NCI-H1105 treated with DMSO at 0.1 percent for 48 hours (cell line): ENCODE data around the gene PITX1.

Source experiments
- DNase-seq: peaks from one replicate; lab custom pipeline; 2025; lab: John Stamatoyannopoulos, UW

The PITX1 gene

GRCh38 chr5:135028791-135029476, 5.1 kb downstream of the PITX1 start:
- no peak for DNase-seq

GRCh38 chr5:135027697-135028615, 6.1 kb downstream of the PITX1 start:
- DNase-seq, result no peak

- no peak for DNase-seq
These were observed 6.7 kb downstream of the PITX1 start for GRCh38 chr5:135027266-135027696.

GRCh38 chr5:135026645-135027265, 7.3 kb downstream of the PITX1 start:
- no peak for DNase-seq

DNA sequence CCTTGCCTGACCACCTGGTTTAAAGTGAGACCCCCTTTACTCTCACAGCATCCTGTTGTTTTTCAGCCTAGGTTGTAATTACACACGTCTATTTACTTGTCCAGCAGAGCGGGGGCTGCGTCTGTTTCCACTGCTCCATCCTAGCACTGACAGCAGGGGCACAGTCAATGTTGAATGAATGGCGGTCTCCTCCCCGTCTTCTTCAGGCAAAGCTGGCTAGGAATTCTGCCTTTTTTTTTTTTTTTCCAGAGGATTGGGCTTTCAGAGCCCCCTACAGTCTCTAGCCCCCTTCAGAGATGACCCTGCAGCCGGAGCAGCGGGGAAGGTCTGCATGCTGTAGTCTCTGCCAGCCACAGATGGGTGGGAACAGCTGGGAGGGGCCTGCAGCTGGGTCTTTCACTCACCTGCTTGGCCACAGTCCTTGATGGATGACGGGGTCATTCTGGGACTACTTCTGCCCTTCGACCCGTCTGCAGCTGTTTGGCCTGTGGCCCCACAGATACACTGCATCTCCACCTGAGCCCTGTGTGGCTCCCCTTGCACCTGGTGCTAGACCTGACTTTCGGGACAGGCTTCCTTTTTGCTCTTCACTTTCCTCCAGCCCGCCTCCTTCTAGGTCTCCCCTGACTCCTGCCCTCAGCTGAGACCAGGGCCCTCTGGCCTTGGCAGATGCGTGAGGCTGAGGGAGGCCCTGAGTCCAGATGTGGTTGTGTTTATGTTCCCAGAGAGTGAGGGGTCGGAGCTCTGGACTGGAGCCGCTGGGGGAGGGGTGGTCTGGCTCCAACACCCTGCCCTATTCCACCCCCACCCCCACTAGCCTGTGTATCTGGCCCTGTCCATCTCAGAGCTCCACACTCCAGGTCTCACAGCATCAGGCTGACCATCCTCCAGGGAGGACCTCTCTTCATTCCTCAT, 8.0 kb downstream of the PITX1 start:
- DNase-seq, result no peak

DNA sequence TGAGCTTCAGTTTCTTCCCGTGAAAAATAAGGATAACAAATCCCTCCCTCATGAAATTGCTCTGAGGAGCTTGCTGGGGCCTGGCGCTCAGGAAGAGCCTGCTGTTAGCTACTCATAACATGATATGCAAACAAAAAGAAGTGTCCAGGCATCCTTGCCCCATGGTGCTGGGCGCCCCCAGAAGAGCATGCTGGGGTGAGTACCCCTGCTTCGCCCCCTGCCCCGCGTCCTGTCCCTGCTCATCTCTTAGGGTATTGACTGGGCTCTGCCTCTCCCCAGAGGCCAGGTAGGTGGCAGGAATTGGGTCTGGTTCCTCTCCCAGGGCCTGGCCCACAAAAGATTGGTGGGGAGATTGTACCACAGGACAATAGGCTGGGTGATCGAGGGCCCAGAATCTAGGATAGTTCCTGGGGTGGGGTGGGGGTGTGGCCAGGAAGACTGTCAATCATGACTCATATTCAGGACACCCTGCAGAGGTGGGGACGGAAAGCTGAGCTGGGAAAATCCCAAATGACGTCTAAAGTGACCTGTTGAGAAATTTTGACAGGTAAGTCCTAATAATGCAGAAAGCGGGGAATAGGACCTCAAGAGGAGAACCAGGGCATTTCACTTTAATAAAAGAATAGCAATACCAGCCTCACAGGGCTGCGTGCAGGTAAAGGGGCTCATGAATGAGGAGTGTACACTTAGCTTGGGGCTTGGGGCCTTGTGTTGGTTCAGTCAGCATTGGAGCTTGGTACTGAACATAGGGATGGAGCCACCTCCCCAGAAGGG, 8.9 kb downstream of the PITX1 start:
- DNase-seq, result no peak

DNA sequence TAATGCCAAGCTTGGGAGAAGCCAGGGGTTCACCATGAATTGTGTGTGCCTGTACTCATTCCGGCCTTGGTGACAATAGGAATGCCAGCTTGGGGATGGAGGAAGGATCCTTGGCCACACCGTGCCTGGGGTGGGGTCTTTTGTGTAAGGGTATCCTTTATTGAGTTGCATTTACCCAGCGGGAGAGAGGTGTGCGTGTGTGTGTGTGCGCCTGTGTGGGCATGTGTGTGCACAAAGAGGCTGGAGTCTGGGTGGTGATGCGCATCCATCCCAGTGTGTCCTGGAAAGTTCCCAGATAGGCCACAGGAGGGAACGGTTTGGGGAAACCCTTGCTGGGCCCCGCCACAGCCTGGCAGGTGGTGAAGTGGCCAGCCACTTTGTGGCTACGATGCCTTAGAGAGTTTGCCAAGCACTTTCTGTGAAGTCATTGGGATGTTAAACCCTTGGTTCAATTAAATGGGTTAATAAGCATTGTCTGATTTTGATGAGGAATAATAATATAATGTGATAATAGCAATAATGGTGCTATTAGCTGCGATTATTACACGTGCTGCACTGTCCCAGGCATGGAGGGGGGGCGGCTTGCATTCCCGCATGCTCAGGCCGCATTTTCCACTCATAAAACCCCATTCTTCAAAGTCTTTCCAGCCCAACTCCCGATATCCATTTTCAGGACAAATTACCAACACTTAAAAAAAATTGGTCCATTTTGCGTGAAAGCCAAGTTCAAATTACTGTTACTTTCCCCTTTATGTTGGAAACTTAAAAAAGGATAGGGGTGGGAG, 13.7 kb downstream of the PITX1 start:
- DNase-seq, result no peak

GRCh38 chr5:135019314-135019713, 14.7 kb downstream of the PITX1 start:
- DNase-seq, result no peak

- no peak for DNase-seq
These were observed 15.6 kb downstream of the PITX1 start for GRCh38 chr5:135018457-135018856.

- DNase-seq, result no peak
These were observed 17.2 kb downstream of the PITX1 start for GRCh38 chr5:135016861-135017290.

- no peak for DNase-seq
These were observed 18.1 kb downstream of the PITX1 start for GRCh38 chr5:135015942-135016341.

- no peak for DNase-seq
These were observed 20.0 kb downstream of the PITX1 start for GRCh38 chr5:135013947-135014570.

- no peak for DNase-seq
These were observed 20.6 kb downstream of the PITX1 start for GRCh38 chr5:135013445-135013844.

GRCh38 chr5:135012951-135013391, 21.1 kb downstream of the PITX1 start:
- DNase-seq, result no peak

DNA sequence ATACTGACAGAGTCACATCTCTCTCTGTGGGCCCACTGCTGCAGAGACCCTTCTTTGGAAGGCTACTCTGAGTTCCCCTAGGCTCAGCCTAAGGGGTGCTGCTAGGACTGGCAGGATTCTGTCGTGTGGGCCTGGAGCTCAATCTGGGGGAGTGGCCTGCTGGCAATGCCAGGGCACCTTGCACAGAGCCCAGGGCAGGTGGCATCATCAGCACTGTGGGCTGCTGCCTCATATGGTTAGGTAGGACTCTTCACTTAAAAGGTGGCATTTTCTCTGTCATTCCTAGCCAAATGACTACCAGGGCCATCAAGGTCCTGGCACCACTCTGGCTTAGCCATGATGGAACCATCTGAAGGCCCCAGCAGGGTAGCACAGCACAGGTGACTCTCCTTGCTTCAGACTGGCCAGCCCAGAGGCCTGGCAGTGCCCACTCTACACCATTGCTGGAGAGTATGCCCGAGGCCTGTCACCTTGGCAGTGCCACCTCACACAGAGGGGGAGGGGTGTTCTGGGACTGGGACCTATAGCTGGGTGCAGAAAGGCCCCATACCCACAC, 21.9 kb downstream of the PITX1 start:
- no peak for DNase-seq

- DNase-seq, result no peak
These were observed 22.5 kb downstream of the PITX1 start for GRCh38 chr5:135011355-135012032.

DNA sequence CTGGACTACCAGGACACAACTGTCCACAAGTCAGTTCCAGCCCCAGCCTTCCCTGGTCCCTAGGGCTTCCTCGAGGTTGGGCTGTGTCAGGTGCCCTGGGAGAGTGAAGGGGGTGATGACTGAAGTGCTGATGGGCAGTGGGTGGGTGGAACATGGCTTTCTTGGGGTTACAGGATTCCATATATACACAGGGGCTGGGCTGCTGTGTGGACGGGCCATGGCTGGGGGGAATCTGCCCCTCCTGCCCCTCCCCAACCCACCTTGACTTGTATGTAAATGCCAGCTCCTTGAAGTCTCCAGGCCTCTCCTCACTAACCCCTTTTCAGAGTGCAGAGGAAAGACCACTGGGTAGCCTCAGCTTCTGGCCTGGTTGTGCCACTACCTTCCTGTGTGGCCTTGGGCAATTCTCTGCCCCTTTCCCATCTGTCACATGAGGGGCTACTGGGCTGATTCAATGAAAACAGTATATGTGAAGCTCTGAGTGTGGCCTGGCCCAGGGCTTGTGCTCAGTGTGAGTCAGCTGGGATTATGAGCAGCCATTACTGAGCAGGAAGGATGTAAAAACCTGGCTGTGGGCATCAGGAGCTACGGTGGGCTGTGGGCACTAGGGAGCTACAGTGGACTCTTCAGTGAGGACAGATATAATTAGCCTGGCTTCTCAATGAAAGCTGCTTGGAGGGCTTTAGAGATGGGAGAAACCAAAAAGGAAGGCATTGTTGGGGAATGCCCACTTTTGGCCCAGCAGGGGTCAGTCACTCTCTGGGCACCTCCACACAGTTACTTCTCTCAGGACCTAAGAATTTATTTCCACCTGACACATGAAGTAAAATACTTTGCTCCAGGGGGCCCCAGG, 23.3 kb downstream of the PITX1 start:
- no peak for DNase-seq
